GM20000 (cell line): ENCODE data around the gene RALY.

Source experiments
- DNase-seq: peaks from one replicate; pipeline ENCODE4 v3.0.0; 2012; ENCODE audit warnings: low spot score
- CTCF ChIP-seq: IDR thresholded peaks from 2 replicates; pipeline ENCODE4 v1.5.1; 2012; ENCODE audit warnings: mild to moderate bottlenecking, control low read depth; ENCODE audit errors: extremely low read depth, missing control alignments

RALY gene

GRCh38 chr20:33963751-33964150 is 30.0 kb upstream of the RALY start:
- DNase-seq = no peak
- TF ChIP-seq CTCF = no peak

- TF ChIP-seq CTCF = no peak
- no peak for DNase-seq
These were observed 29.3 kb upstream of the RALY start for GRCh38 chr20:33964441-33964840.

GRCh38 chr20:33967126-33967525 is 26.6 kb upstream of the RALY start:
- DNase-seq = no peak
- TF ChIP-seq CTCF = no peak

GRCh38 chr20:33969563-33969962 is 24.1 kb upstream of the RALY start:
- TF ChIP-seq CTCF = no peak

GRCh38 chr20:33970229-33970628 is 23.5 kb upstream of the RALY start:
- no peak for TF ChIP-seq CTCF
- no peak for DNase-seq

More at GRCh38 chr20:33969563-33969962, 24.1 kb upstream of the RALY start:
- DNase-seq = no peak

GRCh38 chr20:33971147-33971975 is 22.4 kb upstream of the RALY start:
- no peak for TF ChIP-seq CTCF
- DNase-seq = no peak

- no peak for DNase-seq
- TF ChIP-seq CTCF = no peak
These were observed 16.8 kb upstream of the RALY start for GRCh38 chr20:33976959-33977358.
